ENCODE data around the gene ERAL1.
"Not testable (repeated sequence)": the region's sequence is repeated elsewhere in the genome, so short reads cannot be mapped to it uniquely, and the experiment has no call there.

ERAL1 gene

GRCh38 chr17:28900986-28901726 is 46.3 kb downstream of the ERAL1 start:
- no peak for TF ChIP-seq CTCF (IDR thresholded peaks at IDR 0.05; ENCODE audit: borderline replicate concordance, insufficient read depth, low read depth, low read length)
- H3K4me3 ChIP-seq (ENCODE audit: low read depth, low read length): no peak overlapping the region

GRCh38 chr17:28901866-28902818 is 47.3 kb downstream of the ERAL1 start:
- no peak for TF ChIP-seq CTCF (IDR thresholded peaks at IDR 0.05; ENCODE audit: borderline replicate concordance, insufficient read depth, low read depth, low read length)
- H3K4me3 ChIP-seq (ENCODE audit: low read depth, low read length): peak overlapping the region; percentile 64

GRCh38 chr17:28902819-28903545 is 48.2 kb downstream of the ERAL1 start, which contains the start of gene DHRS13:
Gene DHRS13 (minus strand): TSS chr17:28903079. CDS start chr17:28902944, 135 bp downstream.
- peak; percentile 99 for TF ChIP-seq CTCF (IDR thresholded peaks at IDR 0.05; ENCODE audit: borderline replicate concordance, insufficient read depth, low read depth, low read length)
- H3K4me3 ChIP-seq (ENCODE audit: low read depth, low read length): peak within 1 kb of the TSS; percentile 64

- H3K4me3 ChIP-seq (ENCODE audit: low read depth, low read length): not testable (repeated sequence)
These were observed 48.7 kb downstream of the ERAL1 start for GRCh38 chr17:28903546-28903841.

GRCh38 chr17:28904800-28905199 is 50.0 kb downstream of the ERAL1 start:
- TF ChIP-seq CTCF (IDR thresholded peaks at IDR 0.05; ENCODE audit: borderline replicate concordance, insufficient read depth, low read depth, low read length): no peak
- H3K4me3 ChIP-seq (ENCODE audit: low read depth, low read length): no peak overlapping the region

- TF ChIP-seq CTCF (IDR thresholded peaks at IDR 0.05; ENCODE audit: borderline replicate concordance, insufficient read depth, low read depth, low read length): no peak
- H3K4me3 ChIP-seq (ENCODE audit: low read depth, low read length): no peak overlapping the region
These were observed 51.5 kb downstream of the ERAL1 start for GRCh38 chr17:28906276-28906675.

- TF ChIP-seq CTCF (IDR thresholded peaks at IDR 0.05; ENCODE audit: borderline replicate concordance, insufficient read depth, low read depth, low read length): no peak
- H3K4me3 ChIP-seq (ENCODE audit: low read depth, low read length): no peak overlapping the region
These were observed 52.1 kb downstream of the ERAL1 start for GRCh38 chr17:28906706-28907438.

Measured in GM12875 (cell line).